T-cell (primary cell): ENCODE results near the gene MYO7A. TPM values are rescaled to one million over a fixed set of nuclear protein-coding genes. Genes with fewer than 3 reads are reported as not detected.

Source experiments
- ATAC-seq, 4 experiments: fragments of 200-7000 bp in 3 of 4; fragments of 150-1000 bp in 1 of 4; cut with Tn5 transposase; replicated peaks in 1 of 4; 1 replicate in 3 of 4; 2 replicates in 1 of 4; pipeline ENCODE4 v1.10.0; 2021; ENCODE audit warnings: moderate library complexity in 3 of 4, mild to moderate bottlenecking in 2 of 4, moderate number of reproducible peaks in 1 of 4
- CTCF ChIA-PET, 2 donors: fragments of 300-600 bp; sonication (Branson Sonifier 250); formaldehyde crosslinking; loops; one replicate each; lab custom pipeline; 2022; ENCODE audit warnings: antibody characterized with exemption in 2 of 2; lab: Charles Lee
- POLR2A ChIA-PET, 2 donors: fragments of 300-600 bp; sonication (Branson Sonifier 250); formaldehyde crosslinking; loops; one replicate each; lab custom pipeline; 2022; ENCODE audit warnings: antibody characterized with exemption in 2 of 2; lab: Charles Lee
- DNase-seq, 35 experiments: peaks; one replicate each; pipeline versions ENCODE4 v3.0.0 to v3.0.0-alpha.2; 2013 to 2023
- H3K27ac ChIP-seq: one replicate; pipeline ENCODE4 v1.5.1; 2013; ENCODE audit warnings: low read length
- H3K27me3 ChIP-seq, 2 experiments: replicated peaks in 1 of 2; 1 replicate in 1 of 2; 2 replicates in 1 of 2; pipeline versions ENCODE4 v1.6.1 to v1.7.0; 2013; ENCODE audit warnings: low read length in 1 of 2, mixed read lengths in 1 of 2; ENCODE audit not compliant: control insufficient read depth in 2 of 2, insufficient read depth in 2 of 2; ENCODE audit errors: extremely low read depth in 1 of 2
- H3K36me3 ChIP-seq, 2 donors: 1 replicate in 1 of 2; 2 replicates in 1 of 2; pipeline versions ENCODE4 v1.6.1 to v1.7.0; 2013; ENCODE audit warnings: low read length in 1 of 2; ENCODE audit not compliant: control insufficient read depth in 2 of 2, insufficient read depth in 1 of 2; ENCODE audit errors: extremely low read depth in 1 of 2
- H3K4me1 ChIP-seq, 2 experiments: 1 replicate in 1 of 2; 2 replicates in 1 of 2; pipeline versions ENCODE4 v1.6.1 to v1.7.0; 2013; ENCODE audit warnings: low read length in 2 of 2, mixed read lengths in 1 of 2; ENCODE audit not compliant: insufficient read depth in 2 of 2, control insufficient read depth in 1 of 2; ENCODE audit errors: extremely low read depth in 1 of 2
- H3K4me3 ChIP-seq, 2 donors: 1 replicate in 1 of 2; 2 replicates in 1 of 2; pipeline versions ENCODE4 v1.5.1 to v1.7.0; 2013; ENCODE audit warnings: mild to moderate bottlenecking in 2 of 2, low read length in 1 of 2, moderate library complexity in 1 of 2; ENCODE audit not compliant: control insufficient read depth in 1 of 2; ENCODE audit errors: extremely low read depth in 1 of 2
- H3K9me3 ChIP-seq: 2 replicates; pipeline ENCODE4 v1.7.0; 2013
- H3K27ac Mint-ChIP-seq, 2 donors: one replicate each; pipeline ENCODE4 v1.8.0; 2020 to 2021; ENCODE audit warnings: mild to moderate bottlenecking in 2 of 2, mixed read lengths in 2 of 2
- H3K27me3 Mint-ChIP-seq, 2 donors: one replicate each; pipeline ENCODE4 v1.8.0; 2021 to 2022; ENCODE audit warnings: mixed read lengths in 2 of 2
- H3K36me3 Mint-ChIP-seq: one replicate; pipeline ENCODE4 v1.8.0; 2021; ENCODE audit warnings: mixed read lengths
- H3K4me1 Mint-ChIP-seq, 3 donors: one replicate each; pipeline ENCODE4 v1.8.0; 2020 to 2022; ENCODE audit warnings: mixed read lengths in 3 of 3, mild to moderate bottlenecking in 1 of 3
- H3K4me3 Mint-ChIP-seq, 3 donors: one replicate each; pipeline ENCODE4 v1.8.0; 2020 to 2022; ENCODE audit warnings: mild to moderate bottlenecking in 3 of 3, mixed read lengths in 3 of 3, moderate library complexity in 3 of 3
- H3K9me3 Mint-ChIP-seq, 3 donors: one replicate each; pipeline ENCODE4 v1.8.0; 2020 to 2022; ENCODE audit warnings: mixed read lengths in 3 of 3
- WGBS: methylation state at CpG from one replicate; pipeline ENCODE4 v1.1.5; 2013; ENCODE audit warnings: missing lambda C conversion rate; ENCODE audit not compliant: insufficient coverage; 5-methylcytosine and 5-hydroxymethylcytosine counted together
- total RNA-seq, 35 experiments: library from RNA in 6 of 35; stranded (reverse) in 6 of 35; fragments of 120-200 nt in 1 of 35; gene quantifications; one replicate each; pipeline versions ENCODE4 v1.2.1 to v1.2.4 and lab custom pipeline; 2013 to 2026

The MYO7A gene
- total RNA-seq, 5 donors from 2014 or later (not counting 1 experiment from before 2014, with no cell fraction given), result 0.15 to 1.7 (median 0.44) TPM

DNA sequence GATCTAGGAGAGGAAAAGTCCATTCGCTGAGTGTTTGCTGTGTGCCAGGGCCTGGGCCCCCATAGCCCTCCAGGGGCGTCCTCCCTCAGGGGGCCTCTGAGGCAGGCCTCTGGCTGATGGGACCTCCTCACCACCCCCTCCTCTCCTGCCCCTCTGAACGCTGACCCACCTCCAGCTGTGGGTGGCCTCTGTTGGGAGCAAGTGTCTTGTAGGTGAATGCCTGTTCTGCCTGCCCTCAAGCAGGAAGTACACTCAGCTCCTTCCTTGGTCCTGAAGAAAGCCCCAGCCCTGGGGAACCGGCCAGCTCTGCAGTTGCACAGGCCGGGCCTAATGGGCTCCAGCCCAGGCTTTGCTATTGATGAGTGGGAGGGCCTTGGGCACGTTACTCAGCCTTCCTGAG is 3.5 kb downstream of the MYO7A start:
- DNase-seq, result no peak
- CTCF ChIA-PET, result no interaction called here
- ATAC-seq, result no peak
- Mint-ChIP-seq H3K4me1 (peaks cover 8 to 9% (median 9%) of the 10 kb centered on the region in 3 donors), H3K27ac (no peak overlapping the region), H3K27me3 (peaks cover 4 to 7% of the 10 kb centered on the region in 2 donors), H3K36me3 (no peaks in the 10 kb centered on the region), H3K4me3 (no peak overlapping the region), H3K9me3 (no peaks in the 10 kb centered on the region)
- whole genome bisulfite sequencing, result no CpG with 5 or more reads among the region's 6 CpGs
- POLR2A ChIA-PET, result no interaction called here
- no peak overlapping the region for H3K27ac ChIP-seq
- peaks cover 0 to 21% of the 10 kb centered on the region in 2 experiments for H3K27me3 ChIP-seq
- H3K4me3 ChIP-seq, result no peak overlapping the region
- no peaks in the 10 kb centered on the region for H3K36me3 ChIP-seq
- H3K9me3 ChIP-seq, result no peaks in the 10 kb centered on the region
- peaks cover 2 to 16% of the 10 kb centered on the region in 2 experiments for H3K4me1 ChIP-seq

DNA sequence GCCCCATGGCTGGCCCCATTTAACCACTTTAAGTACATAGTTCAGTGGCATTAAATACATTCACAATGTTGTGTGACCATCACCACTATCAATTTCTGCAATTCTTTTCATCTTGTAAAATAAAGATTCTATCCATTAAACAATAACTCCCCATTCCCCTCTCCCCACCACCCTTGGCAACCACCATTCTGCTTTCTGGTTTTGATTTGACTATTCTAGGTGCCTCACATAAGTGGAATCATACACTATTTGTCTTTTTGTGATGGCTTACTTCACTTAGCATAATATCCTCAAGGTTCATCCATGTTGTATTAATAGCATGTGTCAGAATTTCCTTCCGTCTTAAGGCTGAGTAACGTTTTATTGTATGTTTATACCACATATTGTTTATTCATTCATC is 7.0 kb downstream of the MYO7A start:
- Mint-ChIP-seq H3K36me3 (no peaks in the 10 kb centered on the region), H3K4me1 (peaks cover 0 to 2% (median 0%) of the 10 kb centered on the region in 3 donors), H3K9me3 (no peaks in the 10 kb centered on the region), H3K4me3 (no peak overlapping the region), H3K27ac (no peak overlapping the region), H3K27me3 (peaks cover 14 to 23% of the 10 kb centered on the region in 2 donors)
- Histone ChIP-seq H3K36me3 (no peaks in the 10 kb centered on the region), H3K9me3 (no peaks in the 10 kb centered on the region), H3K27me3 (peaks cover 0 to 20% of the 10 kb centered on the region in 2 experiments), H3K4me1 (no peaks in the 10 kb centered on the region), H3K4me3 (no peak overlapping the region), H3K27ac (no peak overlapping the region)
- DNase-seq, result no peak
- ChIA-PET POLR2A (no interaction called here), CTCF (no interaction called here)
- ATAC-seq, result no peak
- no CpG with 5 or more reads among the region's 2 CpGs for WGBS

DNA sequence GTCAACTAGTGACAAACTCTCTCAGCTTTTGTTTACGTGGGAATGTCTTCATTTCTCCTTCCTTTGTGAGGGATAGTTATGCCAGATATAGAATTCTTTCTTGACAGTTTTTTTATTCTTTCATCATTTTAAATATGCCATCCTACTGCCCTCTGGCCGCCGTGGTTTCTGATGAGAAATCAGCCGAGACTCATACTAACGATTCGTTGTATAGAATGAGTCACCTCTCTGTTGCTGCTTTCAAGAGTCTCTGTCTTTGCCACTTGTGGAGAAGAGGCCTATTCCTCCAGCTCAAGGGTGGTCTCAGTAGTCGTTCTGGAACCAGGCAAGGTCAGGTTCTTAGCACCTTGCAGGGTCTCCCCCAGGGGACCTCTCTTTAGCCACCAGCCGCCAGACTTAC is 8.0 kb downstream of the MYO7A start:
- H3K27ac Mint-ChIP-seq, result no peak overlapping the region
- no peaks in the 10 kb centered on the region for H3K36me3 Mint-ChIP-seq
- Histone ChIP-seq H3K4me3 (no peak overlapping the region), H3K9me3 (no peaks in the 10 kb centered on the region), H3K27ac (no peak overlapping the region), H3K36me3 (no peaks in the 10 kb centered on the region), H3K27me3 (peaks cover 0 to 20% of the 10 kb centered on the region in 2 experiments), H3K4me1 (no peaks in the 10 kb centered on the region)
- ATAC-seq, result no peak
- POLR2A ChIA-PET, result no interaction called here
- peaks cover 0 to 2% (median 0%) of the 10 kb centered on the region in 3 donors for H3K4me1 Mint-ChIP-seq
- H3K27me3 Mint-ChIP-seq, result peaks cover 14 to 24% of the 10 kb centered on the region in 2 donors
- CTCF ChIA-PET, result no interaction called here
- DNase-seq, result no peak
- H3K4me3 Mint-ChIP-seq, result no peak overlapping the region
- 66% methylated on average over 5 of the region's 8 CpGs for WGBS
- no peaks in the 10 kb centered on the region for H3K9me3 Mint-ChIP-seq

DNA sequence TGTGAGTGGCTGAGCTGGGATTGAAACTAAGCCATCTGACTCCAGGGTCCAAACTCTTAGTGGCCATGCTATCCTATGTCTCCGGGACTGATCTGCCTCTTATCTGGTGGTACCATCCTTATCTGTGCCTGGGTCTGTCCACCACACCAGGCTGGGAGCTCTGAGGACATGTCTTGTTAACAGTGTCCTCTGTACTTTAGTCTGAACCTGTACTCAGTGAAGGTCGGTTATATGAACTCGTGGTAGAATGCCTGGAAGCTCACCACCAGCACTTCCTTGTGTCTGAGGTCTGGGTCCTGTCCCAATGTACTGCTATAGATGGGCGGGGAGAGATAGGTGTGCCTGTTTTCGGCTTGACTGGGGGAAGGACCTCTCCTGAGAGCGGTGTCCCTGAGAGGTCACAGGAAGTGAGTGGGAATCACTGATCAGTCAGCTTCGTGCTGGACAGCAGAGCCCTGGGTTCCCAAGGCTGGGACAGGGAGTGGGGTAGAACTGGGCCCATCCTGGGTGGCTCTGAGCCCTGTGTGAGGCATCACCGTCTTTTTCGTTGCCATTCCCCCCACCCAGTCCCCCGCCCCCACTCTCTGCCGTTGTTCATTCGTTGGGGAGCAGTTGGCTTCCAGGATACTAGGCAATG is 8.9 kb downstream of the MYO7A start:
- 81% methylated on average over 6 of the region's 12 CpGs for WGBS
- H3K4me1 ChIP-seq, result peaks cover 0 to 1% of the 10 kb centered on the region in 2 experiments
- H3K36me3 ChIP-seq, result no peaks in the 10 kb centered on the region
- DNase-seq, result no peak
- no peaks in the 10 kb centered on the region for H3K9me3 ChIP-seq
- H3K4me1 Mint-ChIP-seq, result peaks cover 1 to 5% (median 2%) of the 10 kb centered on the region in 3 donors
- H3K4me3 Mint-ChIP-seq, result no peak overlapping the region
- H3K4me3 ChIP-seq, result no peak overlapping the region
- ChIA-PET POLR2A (no interaction called here), CTCF (no interaction called here)
- no peak overlapping the region for H3K27ac ChIP-seq
- H3K27me3 Mint-ChIP-seq, result peaks cover 14 to 24% of the 10 kb centered on the region in 2 donors
- no peak for ATAC-seq
- no peaks in the 10 kb centered on the region for H3K36me3 Mint-ChIP-seq
- H3K9me3 Mint-ChIP-seq, result no peaks in the 10 kb centered on the region
- H3K27ac Mint-ChIP-seq, result no peak overlapping the region
- H3K27me3 ChIP-seq, result peaks cover 0 to 20% of the 10 kb centered on the region in 2 experiments

DNA sequence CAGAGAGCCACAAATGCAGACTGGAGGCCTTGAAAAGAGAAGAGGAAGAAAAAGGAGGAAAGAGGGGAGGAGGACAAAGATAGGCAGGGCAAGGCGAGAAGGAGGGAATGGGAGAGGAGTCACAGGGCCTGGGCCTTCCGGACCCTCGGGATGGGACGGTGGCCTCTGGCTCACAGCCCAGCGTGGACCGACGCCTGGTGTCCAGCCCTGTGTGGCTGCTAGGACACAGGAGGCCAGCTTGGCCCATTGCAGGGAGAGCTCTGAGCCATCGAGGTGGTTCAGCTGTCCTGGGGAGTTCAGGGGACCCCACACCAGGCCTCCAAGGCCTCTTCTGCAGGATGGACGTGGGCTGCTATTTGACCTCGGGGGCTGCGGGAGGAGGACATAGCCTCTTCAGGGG is 9.4 kb downstream of the MYO7A start:
- no peak for ATAC-seq
- peaks cover 0 to 20% of the 10 kb centered on the region in 2 experiments for H3K27me3 ChIP-seq
- no peak for DNase-seq
- H3K4me3 Mint-ChIP-seq, result no peak overlapping the region
- H3K4me1 Mint-ChIP-seq, result peaks cover 6 to 10% (median 7%) of the 10 kb centered on the region in 3 donors
- H3K27ac Mint-ChIP-seq, result no peak overlapping the region
- POLR2A ChIA-PET, result no interaction called here
- no peaks in the 10 kb centered on the region for H3K9me3 ChIP-seq
- H3K27me3 Mint-ChIP-seq, result peaks cover 14 to 24% of the 10 kb centered on the region in 2 donors
- no peaks in the 10 kb centered on the region for H3K36me3 ChIP-seq
- H3K4me3 ChIP-seq, result no peak overlapping the region
- H3K36me3 Mint-ChIP-seq, result no peaks in the 10 kb centered on the region
- H3K4me1 ChIP-seq, result peaks cover 2 to 6% of the 10 kb centered on the region in 2 experiments
- CTCF ChIA-PET, result interaction anchor here in 1 of 2 donors (0.6 kb wide), 1 partner anchor 357 kb away, joined by 4 read pairs; no protein-coding TSS in a partner anchor
- WGBS, result 92% methylated on average over 11 of the region's 11 CpGs
- H3K27ac ChIP-seq, result no peak overlapping the region
- H3K9me3 Mint-ChIP-seq, result no peaks in the 10 kb centered on the region

DNA sequence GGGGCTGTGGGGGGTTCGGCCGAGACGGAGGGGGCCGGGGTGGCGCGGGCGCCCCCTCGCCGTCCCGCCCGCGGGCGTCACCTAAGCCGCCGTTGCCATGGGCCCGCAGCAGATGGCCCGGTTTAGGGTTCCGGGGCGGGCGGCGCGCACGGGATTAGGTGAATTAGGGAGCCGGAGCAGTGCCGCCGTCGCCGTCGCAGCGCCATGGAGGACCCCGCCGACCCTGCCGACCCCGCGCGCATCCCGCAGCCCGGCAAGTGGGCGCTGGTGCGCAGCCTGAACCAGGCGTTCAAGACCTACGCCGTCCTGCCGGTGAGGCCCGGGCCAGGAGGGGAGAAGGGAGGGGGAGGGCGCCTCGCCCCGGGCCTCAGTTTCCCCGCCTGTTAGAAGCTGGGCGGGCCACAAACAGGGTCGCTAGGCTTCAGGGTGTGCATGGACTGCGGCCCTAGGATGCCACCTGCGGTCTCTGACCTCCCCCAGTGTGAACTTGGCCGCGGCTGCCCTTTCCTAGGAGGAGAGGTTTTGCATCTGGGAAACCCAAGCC is 10.1 kb downstream of the MYO7A start:
- POLR2A ChIA-PET, result no interaction called here
- peaks cover 14 to 24% of the 10 kb centered on the region in 2 donors for H3K27me3 Mint-ChIP-seq
- Histone ChIP-seq H3K36me3 (no peaks in the 10 kb centered on the region), H3K27me3 (peaks cover 0 to 20% of the 10 kb centered on the region in 2 experiments), H3K4me1 (peaks cover 2 to 12% of the 10 kb centered on the region in 2 experiments), H3K9me3 (no peaks in the 10 kb centered on the region), H3K27ac (no peak overlapping the region), H3K4me3 (no peak overlapping the region)
- DNase-seq (no peak), ATAC-seq (no peak)
- H3K4me3 Mint-ChIP-seq, result no peak overlapping the region
- no peaks in the 10 kb centered on the region for H3K36me3 Mint-ChIP-seq
- H3K27ac Mint-ChIP-seq, result no peak overlapping the region
- WGBS, result 36% methylated on average over 50 of the region's 55 CpGs
- no peaks in the 10 kb centered on the region for H3K9me3 Mint-ChIP-seq
- peaks cover 10 to 16% (median 14%) of the 10 kb centered on the region in 3 donors for H3K4me1 Mint-ChIP-seq
- CTCF ChIA-PET, result interaction anchor here in 1 of 2 donors (0.6 kb wide), 1 partner anchor 356 kb away, joined by 4 read pairs; no protein-coding TSS in a partner anchor
